Mucosa of descending colon (tissue), 3 donors: ENCODE data around the gene SST. TPM values are rescaled to one million over a fixed set of nuclear protein-coding genes. Genes with fewer than 3 reads are reported as not detected.

Experiments
- ATAC-seq: fragments of 200-7000 bp; cut with Tn5 transposase; one replicate; pipeline ENCODE4 v1.9.1; 2020; ENCODE audit warnings: mild to moderate bottlenecking, moderate library complexity
- DNase-seq, 3 donors: peaks; one replicate each; pipeline ENCODE4 v3.0.0-alpha.2; 2020
- H3K36me3 ChIP-seq: fragments of 200-600 bp; one replicate; pipeline ENCODE4 v1.8.0; 2021; ENCODE audit warnings: low read depth, mild to moderate bottlenecking
- H3K4me1 ChIP-seq: fragments of 200-600 bp; one replicate; pipeline ENCODE4 v1.8.0; 2021; ENCODE audit warnings: low read depth, mild to moderate bottlenecking
- H3K4me3 ChIP-seq: fragments of 200-600 bp; one replicate; pipeline ENCODE4 v1.8.0; 2021; ENCODE audit warnings: mild to moderate bottlenecking
- H3K9me3 ChIP-seq: fragments of 200-600 bp; one replicate; pipeline ENCODE4 v1.8.0; 2021; ENCODE audit warnings: mild to moderate bottlenecking
- intact Hi-C, 2 donors: fragments of 100-400 bp; cut with DNase I in 1 of 2; cut with micrococcal nuclease in 1 of 2; formaldehyde crosslinking; loops; one replicate each; pipeline versions ENCODE4 v1.11.0 to v1.11.1; 2022; cut with DNase I, micrococcal nuclease
- total RNA-seq, 3 donors: library from RNA; stranded (reverse); fragmentation: NEBNext Ultra II Directional in 2 of 3; extraction: Animal tissue kit (Norgen Biotek cat#: 25700) in 2 of 3; gene quantifications; one replicate each; pipeline versions ENCODE4 v1.2.1 to v1.2.4, GENCODE V29; 2021 to 2023
- TF ChIP-seq, protein P1 (sequence below): fragments of 200-600 bp; IDR thresholded peaks from one replicate; pipeline ENCODE4 v1.8.0; 2022; ENCODE audit warnings: antibody characterized with exemption, mild to moderate bottlenecking
- donor health status: DM: no; HTN: no; CAD: no; lungs with moderate emphysema.
- donor health status: DM: no; HTN: no; CAD: no.
- donor health status: DM: no; HTN: yes; CAD: no.

SST gene
- total RNA-seq, 3 donors from 2014 or later = 7.2 to 29.5 (median 23.8) TPM

DNA sequence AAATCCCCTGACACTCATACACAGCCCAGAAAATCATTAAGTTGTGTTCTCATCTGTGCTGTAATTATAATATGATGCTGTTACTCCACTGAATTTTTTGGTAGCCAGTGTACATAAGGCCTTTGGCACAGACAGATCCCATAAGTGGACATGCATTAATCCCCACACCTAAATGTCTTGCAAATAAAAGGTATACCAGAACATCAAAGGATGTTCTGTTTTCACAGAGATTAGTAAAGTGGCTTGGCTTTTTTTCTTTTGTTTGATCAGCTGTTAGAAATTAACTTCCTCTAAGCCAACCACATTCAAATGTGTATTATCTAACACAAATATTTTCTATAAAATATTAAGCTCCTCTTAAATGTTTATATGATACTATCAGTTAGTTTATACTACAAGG lies 2.7 kb downstream of the SST start:
- DNase-seq (no peak), ATAC-seq (no peak)
- TF ChIP-seq, protein P1, sequence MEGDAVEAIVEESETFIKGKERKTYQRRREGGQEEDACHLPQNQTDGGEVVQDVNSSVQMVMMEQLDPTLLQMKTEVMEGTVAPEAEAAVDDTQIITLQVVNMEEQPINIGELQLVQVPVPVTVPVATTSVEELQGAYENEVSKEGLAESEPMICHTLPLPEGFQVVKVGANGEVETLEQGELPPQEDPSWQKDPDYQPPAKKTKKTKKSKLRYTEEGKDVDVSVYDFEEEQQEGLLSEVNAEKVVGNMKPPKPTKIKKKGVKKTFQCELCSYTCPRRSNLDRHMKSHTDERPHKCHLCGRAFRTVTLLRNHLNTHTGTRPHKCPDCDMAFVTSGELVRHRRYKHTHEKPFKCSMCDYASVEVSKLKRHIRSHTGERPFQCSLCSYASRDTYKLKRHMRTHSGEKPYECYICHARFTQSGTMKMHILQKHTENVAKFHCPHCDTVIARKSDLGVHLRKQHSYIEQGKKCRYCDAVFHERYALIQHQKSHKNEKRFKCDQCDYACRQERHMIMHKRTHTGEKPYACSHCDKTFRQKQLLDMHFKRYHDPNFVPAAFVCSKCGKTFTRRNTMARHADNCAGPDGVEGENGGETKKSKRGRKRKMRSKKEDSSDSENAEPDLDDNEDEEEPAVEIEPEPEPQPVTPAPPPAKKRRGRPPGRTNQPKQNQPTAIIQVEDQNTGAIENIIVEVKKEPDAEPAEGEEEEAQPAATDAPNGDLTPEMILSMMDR = no peak
- no peaks in the 10 kb centered on the region for H3K9me3 ChIP-seq
- no peaks in the 10 kb centered on the region for H3K36me3 ChIP-seq
- H3K4me1 ChIP-seq = no peaks in the 10 kb centered on the region
- intact Hi-C loops = no loop called here
- no peak overlapping the region for H3K4me3 ChIP-seq

DNA sequence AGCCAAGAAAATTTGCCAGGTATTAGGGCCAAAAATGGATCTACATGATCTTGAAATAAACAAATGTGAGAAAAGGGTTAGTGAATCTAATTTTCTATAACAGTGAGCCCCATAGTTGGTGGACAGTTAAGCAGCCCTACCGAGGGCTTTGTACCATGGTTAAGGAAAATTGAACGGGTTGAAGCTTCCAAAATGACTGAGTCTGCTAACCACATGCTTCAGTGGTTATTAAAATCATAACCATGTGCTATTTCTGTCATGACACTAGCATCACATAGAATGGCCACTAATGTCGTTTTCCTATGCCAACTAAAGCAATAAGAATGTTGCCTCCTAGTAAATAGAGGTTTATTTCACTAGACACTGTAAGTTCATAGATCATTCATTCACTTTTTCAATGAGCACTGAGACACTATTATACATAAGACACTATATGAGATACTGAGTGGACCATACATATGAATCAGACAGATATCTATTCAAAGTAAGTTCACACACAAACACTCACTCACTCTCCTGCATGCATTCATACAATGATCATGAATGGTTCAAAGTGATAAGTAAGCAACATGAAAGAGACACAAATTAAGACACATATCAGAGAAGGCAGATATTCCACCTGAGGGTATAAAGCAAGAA lies 4.3 kb downstream of the SST start:
- Histone ChIP-seq H3K4me1 (no peaks in the 10 kb centered on the region), H3K9me3 (no peaks in the 10 kb centered on the region), H3K4me3 (no peak overlapping the region), H3K36me3 (no peaks in the 10 kb centered on the region)
- DNase-seq (no peak), ATAC-seq (no peak)
- intact Hi-C loops = no loop called here
- TF ChIP-seq, protein P1 = no peak

DNA sequence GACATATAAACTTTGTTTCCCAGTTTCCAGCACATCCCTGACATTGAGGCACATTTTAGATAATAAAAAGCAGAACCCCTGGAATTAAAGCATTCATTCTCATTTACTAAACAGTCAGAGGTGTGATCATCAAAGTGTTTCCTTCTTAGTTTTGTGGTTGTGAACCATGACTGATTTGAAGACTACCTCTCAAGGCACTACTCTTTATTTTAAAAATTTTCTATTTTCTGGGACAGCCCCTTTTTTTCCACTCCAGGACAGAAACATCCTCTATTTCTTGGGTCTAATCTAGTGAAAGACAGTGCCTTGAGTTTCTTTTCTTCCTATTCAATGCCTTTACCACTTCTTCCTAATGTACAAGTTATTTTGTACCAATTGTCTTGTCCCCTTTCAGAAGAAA lies 5.2 kb downstream of the SST start:
- TF ChIP-seq, protein P1 = no peak
- intact Hi-C loops = no loop called here
- H3K4me3 ChIP-seq = no peak overlapping the region
- ATAC-seq (no peak), DNase-seq (no peak)
- H3K4me1 ChIP-seq = no peaks in the 10 kb centered on the region
- no peaks in the 10 kb centered on the region for H3K36me3 ChIP-seq
- no peaks in the 10 kb centered on the region for H3K9me3 ChIP-seq

DNA sequence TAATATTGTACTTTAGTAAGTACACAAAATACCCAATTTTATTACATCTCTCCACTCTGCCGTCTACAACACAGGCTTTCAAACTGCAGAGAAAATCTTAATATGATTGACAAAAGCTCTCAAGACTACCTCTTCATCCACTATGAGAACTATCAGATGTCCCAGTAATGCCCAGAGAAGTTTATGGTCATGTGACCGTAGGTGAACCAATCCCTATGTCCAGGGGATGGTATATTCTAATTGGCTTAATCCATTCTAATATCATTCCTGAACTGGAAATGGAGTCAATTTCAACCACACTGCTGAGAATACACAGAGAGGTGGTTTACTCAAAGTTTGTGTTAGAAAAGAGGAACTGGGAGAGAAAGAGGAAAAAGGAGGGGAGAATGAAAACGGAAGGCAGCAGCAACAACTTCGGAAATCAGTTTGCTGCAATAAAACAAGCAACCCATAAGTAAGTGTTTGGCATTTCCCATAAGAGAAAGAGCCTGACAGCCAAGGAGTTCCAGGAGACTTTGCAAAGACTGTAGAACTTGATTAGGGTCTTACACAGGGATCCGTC lies 7.3 kb downstream of the SST start:
- H3K4me1 ChIP-seq = no peaks in the 10 kb centered on the region
- DNase-seq (no peak), ATAC-seq (no peak)
- intact Hi-C loops = no loop called here
- H3K36me3 ChIP-seq = no peaks in the 10 kb centered on the region
- TF ChIP-seq, protein P1 = no peak
- H3K9me3 ChIP-seq = no peaks in the 10 kb centered on the region
- H3K4me3 ChIP-seq = no peak overlapping the region

DNA sequence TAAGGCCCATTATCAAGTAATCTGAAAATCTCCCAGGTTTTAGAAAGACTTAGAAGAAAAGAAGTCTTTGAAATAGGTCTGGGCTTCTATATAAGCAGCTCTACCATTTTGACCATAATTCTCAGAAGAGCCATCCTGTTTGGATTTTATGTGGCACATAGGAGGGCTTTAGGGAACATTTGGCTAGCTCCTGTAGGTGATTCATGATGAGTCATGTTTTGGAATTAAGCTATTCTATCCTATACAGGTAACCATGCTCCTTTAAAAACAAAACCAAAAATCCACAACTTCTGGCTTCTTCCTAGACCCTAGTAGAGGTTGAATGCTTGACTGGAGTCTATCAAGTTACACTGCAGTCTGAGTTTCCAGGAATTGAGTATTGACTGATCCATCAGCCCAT lies 8.9 kb downstream of the SST start:
- Histone ChIP-seq H3K36me3 (no peaks in the 10 kb centered on the region), H3K9me3 (no peaks in the 10 kb centered on the region), H3K4me1 (no peaks in the 10 kb centered on the region), H3K4me3 (no peak overlapping the region)
- intact Hi-C loops = no loop called here
- ATAC-seq = no peak
- TF ChIP-seq, protein P1 = no peak
- no peak for DNase-seq

DNA sequence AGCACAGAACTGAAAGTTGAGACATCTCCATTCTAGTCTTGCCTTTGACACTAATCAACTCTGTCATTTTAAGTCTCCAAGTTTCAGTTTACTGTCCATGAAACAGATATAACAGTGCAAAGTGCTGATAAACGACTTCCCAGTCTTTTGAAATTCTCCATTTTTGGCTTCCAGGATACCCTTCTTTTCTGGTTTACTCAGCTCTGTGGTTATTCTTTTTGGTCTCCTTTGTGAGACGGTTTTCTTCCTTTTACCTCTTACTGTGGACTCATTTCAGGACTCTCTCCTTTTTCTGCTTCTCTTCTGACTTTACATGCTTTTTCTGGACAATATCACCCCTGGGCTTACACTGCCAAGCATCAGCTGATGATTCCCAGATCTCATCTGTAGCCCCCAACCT lies 18.9 kb downstream of the SST start:
- TF ChIP-seq, protein P1 = no peak
- no peaks in the 10 kb centered on the region for H3K9me3 ChIP-seq
- ATAC-seq = no peak
- no peak for DNase-seq
- intact Hi-C loops = no loop called here
- no peaks in the 10 kb centered on the region for H3K4me1 ChIP-seq
- H3K36me3 ChIP-seq = no peaks in the 10 kb centered on the region
- H3K4me3 ChIP-seq = no peak overlapping the region
